Subcutaneous adipose tissue (tissue), 4 donors: ENCODE data around the gene PTGDR2. TPM values are rescaled to one million over a fixed set of nuclear protein-coding genes. Genes with fewer than 3 reads are reported as not detected.

ENCODE experiments used
- CTCF ChIP-seq: fragments of 450-650 bp; IDR thresholded peaks from one replicate; pipeline ENCODE4 v1.5.1; 2016; ENCODE audit warnings: low read depth, mild to moderate bottlenecking, control low read depth, antibody characterized with exemption, moderate library complexity
- total RNA-seq, 4 donors: library from RNA; depleted of rRNA; stranded (reverse); fragments of >200 nt; gene quantifications; one replicate each; pipeline ENCODE4 v1.1.0, GENCODE V29; 2016

PTGDR2 gene
- total RNA-seq, 4 donors from 2014 or later: 0.49 to 1.7 (median 0.66) TPM; not detected in 1

GRCh38 chr11:60873533-60873932 lies 17.8 kb upstream of the PTGDR2 start:
- no peak for TF ChIP-seq CTCF

- no peak for TF ChIP-seq CTCF
Observed at GRCh38 chr11:60872961-60873524, 17.3 kb upstream of the PTGDR2 start.

GRCh38 chr11:60872124-60872960 lies 16.6 kb upstream of the PTGDR2 start:
- TF ChIP-seq CTCF: no peak

- TF ChIP-seq CTCF: no peak
Observed at GRCh38 chr11:60871378-60872061, 15.8 kb upstream of the PTGDR2 start.

GRCh38 chr11:60870733-60871377 lies 15.1 kb upstream of the PTGDR2 start:
- TF ChIP-seq CTCF: no peak

- TF ChIP-seq CTCF: no peak
Observed at GRCh38 chr11:60870276-60870675, 14.5 kb upstream of the PTGDR2 start.

GRCh38 chr11:60869451-60869825 lies 13.7 kb upstream of the PTGDR2 start:
- TF ChIP-seq CTCF: no peak
